ENCODE measurements around the gene ZFPM1.

Gene ZFPM1

DNA sequence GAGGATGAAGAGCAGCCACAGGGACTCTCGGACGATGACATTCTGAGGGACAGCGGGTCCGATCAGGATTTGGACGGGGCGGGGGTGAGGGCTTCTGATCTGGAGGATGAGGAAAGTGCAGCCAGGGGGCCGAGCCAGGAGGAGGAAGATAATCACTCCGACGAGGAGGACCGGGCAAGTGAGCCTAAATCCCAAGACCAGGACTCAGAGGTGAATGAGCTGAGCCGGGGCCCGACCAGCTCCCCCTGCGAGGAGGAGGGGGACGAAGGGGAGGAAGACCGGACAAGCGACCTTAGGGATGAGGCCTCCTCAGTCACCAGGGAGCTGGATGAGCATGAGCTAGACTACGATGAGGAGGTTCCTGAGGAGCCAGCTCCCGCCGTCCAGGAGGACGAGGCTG lies 124.1 kb downstream of the ZFPM1 start:
- H3K4me3 ChIP-seq (replicated peaks; ENCODE audit: insufficient read depth, low read length) = no peak overlapping the region
- no peak for TF ChIP-seq SPI1 (IDR thresholded peaks at IDR 0.05; ENCODE audit: borderline replicate concordance, low read depth)
- TF ChIP-seq GABPA (IDR thresholded peaks at IDR 0.05; ENCODE audit: low read depth) = no peak
- no peak for TF ChIP-seq REST (IDR thresholded peaks at IDR 0.05; ENCODE audit: insufficient replicate concordance, low read depth)
- TF ChIP-seq POLR2AphosphoS5 (IDR thresholded peaks at IDR 0.05; ENCODE audit: low read depth) = no peak
- TF ChIP-seq CTCF (IDR thresholded peaks at IDR 0.05; ENCODE audit: insufficient read depth, low read length) = no peak
- no peak overlapping the region for H3K27ac ChIP-seq (replicated peaks)
- H3K27me3 ChIP-seq (ENCODE audit: insufficient read depth, poor library complexity, severe bottlenecking) = no peaks in the 10 kb centered on the region
- no peak for DNase-seq (ENCODE audit: low read depth in 1 of 2, low spot score in 1 of 2)

GRCh38 chr16:88578446-88579313 lies 125.6 kb downstream of the ZFPM1 start:
- Histone ChIP-seq H3K4me3 (replicated peaks; ENCODE audit: insufficient read depth, low read length) (no peak overlapping the region), H3K27me3 (ENCODE audit: insufficient read depth, poor library complexity, severe bottlenecking) (no peaks in the 10 kb centered on the region), H3K27ac (replicated peaks) (no peak overlapping the region)
- no peak for DNase-seq (ENCODE audit: low read depth in 1 of 2, low spot score in 1 of 2)
- no peak for TF ChIP-seq CTCF (IDR thresholded peaks at IDR 0.05; ENCODE audit: insufficient read depth, low read length)
- TF ChIP-seq REST (IDR thresholded peaks at IDR 0.05; ENCODE audit: insufficient replicate concordance, low read depth) = no peak
- TF ChIP-seq POLR2AphosphoS5 (IDR thresholded peaks at IDR 0.05; ENCODE audit: low read depth) = no peak
- no peak for TF ChIP-seq SPI1 (IDR thresholded peaks at IDR 0.05; ENCODE audit: borderline replicate concordance, low read depth)
- no peak for TF ChIP-seq GABPA (IDR thresholded peaks at IDR 0.05; ENCODE audit: low read depth)

GRCh38 chr16:88580371-88580770 lies 127.3 kb downstream of the ZFPM1 start:
- no peak overlapping the region for H3K27ac ChIP-seq (replicated peaks)
- TF ChIP-seq POLR2AphosphoS5 (IDR thresholded peaks at IDR 0.05; ENCODE audit: low read depth) = no peak
- TF ChIP-seq CTCF (IDR thresholded peaks at IDR 0.05; ENCODE audit: insufficient read depth, low read length) = no peak
- no peak for TF ChIP-seq SPI1 (IDR thresholded peaks at IDR 0.05; ENCODE audit: borderline replicate concordance, low read depth)
- TF ChIP-seq REST (IDR thresholded peaks at IDR 0.05; ENCODE audit: insufficient replicate concordance, low read depth) = no peak
- TF ChIP-seq GABPA (IDR thresholded peaks at IDR 0.05; ENCODE audit: low read depth) = no peak
- no peaks in the 10 kb centered on the region for H3K27me3 ChIP-seq (ENCODE audit: insufficient read depth, poor library complexity, severe bottlenecking)
- H3K4me3 ChIP-seq (replicated peaks; ENCODE audit: insufficient read depth, low read length) = no peak overlapping the region
- no peak for DNase-seq (ENCODE audit: low read depth in 1 of 2, low spot score in 1 of 2)

Measured in HL-60 (cell line).